Upper lobe of left lung (tissue), 6 donors: ENCODE results near the gene SNRPN. TPM values are rescaled to one million over a fixed set of nuclear protein-coding genes. Genes with fewer than 3 reads are reported as not detected.

ENCODE experiments used
- ATAC-seq, 2 donors: fragments of 200-7000 bp; cut with Tn5 transposase; one replicate each; pipeline ENCODE4 v1.9.1; 2022; ENCODE audit warnings: mild to moderate bottlenecking in 2 of 2, moderate library complexity in 2 of 2; ENCODE audit not compliant: low FRiP score in 2 of 2
- DNase-seq, 2 donors: peaks; one replicate each; pipeline ENCODE4 v3.0.0-alpha.2; 2019 to 2020
- H3K27ac ChIP-seq, 4 donors: fragments of 200-600 bp; sonication (generic); one replicate each; pipeline ENCODE4 v1.5.1; 2016 to 2019
- H3K27me3 ChIP-seq, 4 donors: fragments of 200-600 bp; sonication (generic); one replicate each; pipeline ENCODE4 v1.5.1; 2017 to 2019
- H3K36me3 ChIP-seq, 4 donors: fragments of 200-600 bp; sonication (generic); one replicate each; pipeline ENCODE4 v1.5.1; 2016 to 2019
- H3K4me1 ChIP-seq, 4 donors: fragments of 200-600 bp; sonication (generic); one replicate each; pipeline ENCODE4 v1.5.1; 2018 to 2019
- H3K4me3 ChIP-seq, 4 donors: fragments of 200-600 bp; sonication (generic); one replicate each; pipeline ENCODE4 v1.5.1; 2017 to 2019; ENCODE audit warnings: mild to moderate bottlenecking in 2 of 4, moderate library complexity in 1 of 4
- H3K9me3 ChIP-seq, 4 donors: fragments of 200-600 bp; sonication (generic); one replicate each; pipeline ENCODE4 v1.5.1; 2018 to 2019
- EP300 ChIP-seq, 4 donors: sonication (generic); formaldehyde crosslinking; IDR thresholded peaks; one replicate each; pipeline ENCODE4 v1.5.1; 2017; ENCODE audit warnings: antibody characterized with exemption in 4 of 4, control low read depth in 2 of 4
- POLR2A ChIP-seq, 4 donors: fragments of 450-650 bp; IDR thresholded peaks; one replicate each; pipeline ENCODE4 v1.5.1; 2016 to 2017; ENCODE audit warnings: antibody characterized with exemption in 4 of 4, mild to moderate bottlenecking in 2 of 4
- POLR2AphosphoS5 ChIP-seq, 2 donors: sonication (generic); formaldehyde crosslinking; IDR thresholded peaks; one replicate each; pipeline ENCODE4 v1.5.1; 2017; ENCODE audit warnings: antibody characterized with exemption in 2 of 2
- WGBS, 2 donors: methylation state at CpG; one replicate each; pipeline ENCODE4 v1.1.5; 2017 to 2018; 5-methylcytosine and 5-hydroxymethylcytosine counted together
- small RNA-seq, 4 donors: library from RNA; depleted of rRNA; stranded (forward); fragments of <200 nt; gene quantifications; one replicate each; pipeline ENCODE3, GENCODE V24; 2016
- total RNA-seq, 6 donors: library from RNA; depleted of rRNA in 4 of 6; stranded (reverse); fragments of >200 nt in 4 of 6; gene quantifications; one replicate each; pipeline versions ENCODE4 v1.1.0 to v1.2.1, GENCODE V29; 2016 to 2021
- TF ChIP-seq, protein P1 (sequence below), 6 experiments: fragments of 450-650 bp in 4 of 6; fragments of 200-600 bp in 2 of 6; sonication (generic) in 2 of 6; IDR thresholded peaks; one replicate each; pipeline ENCODE4 v1.5.1; 2016 to 2019; ENCODE audit warnings: antibody characterized with exemption in 6 of 6
- donor health status: DM: no; HTN: no; CAD: no; lungs with moderate emphysema.
- donor health status: DM: no; HTN: yes; CAD: no; lungs with severe emphysema.

The SNRPN gene
- total RNA-seq, 6 donors from 2014 or later, result 72.4 to 133 (median 92.4) TPM

DNA sequence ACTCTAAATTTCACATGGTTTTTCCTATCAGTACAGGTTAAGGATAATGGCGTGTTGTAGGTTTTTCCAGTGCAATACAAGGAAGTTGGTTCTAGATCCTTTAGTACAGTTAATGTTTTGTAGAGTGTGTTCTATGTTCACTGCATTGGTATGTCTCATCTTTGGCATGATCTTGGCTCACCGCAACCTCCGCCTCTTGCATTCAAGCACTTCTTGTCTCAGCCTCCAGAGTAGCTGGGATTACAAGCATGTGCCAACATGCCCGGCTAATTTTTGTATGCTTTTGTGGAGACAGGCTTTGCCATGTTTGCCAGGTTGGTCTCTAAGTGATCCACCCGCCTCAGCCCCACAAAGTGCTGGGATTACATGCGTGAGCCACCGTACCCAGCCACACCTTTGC lies 30.4 kb downstream of the SNRPN start:
- Histone ChIP-seq H3K4me3 (no peak overlapping the region), H3K27me3 (no peaks in the 10 kb centered on the region), H3K36me3 (peaks cover 2 to 85% (median 41%) of the 10 kb centered on the region in 4 donors), H3K4me1 (no peaks in the 10 kb centered on the region), H3K27ac (no peak overlapping the region), H3K9me3 (peaks cover 6 to 70% (median 45%) of the 10 kb centered on the region in 4 donors)
- ATAC-seq (no peak), DNase-seq (no peak)
- TF ChIP-seq EP300 (IDR thresholded peaks at IDR 0.05) (no peak), POLR2A (IDR thresholded peaks at IDR 0.05) (no peak), POLR2AphosphoS5 (IDR thresholded peaks at IDR 0.05) (no peak)
- TF ChIP-seq, protein P1, sequence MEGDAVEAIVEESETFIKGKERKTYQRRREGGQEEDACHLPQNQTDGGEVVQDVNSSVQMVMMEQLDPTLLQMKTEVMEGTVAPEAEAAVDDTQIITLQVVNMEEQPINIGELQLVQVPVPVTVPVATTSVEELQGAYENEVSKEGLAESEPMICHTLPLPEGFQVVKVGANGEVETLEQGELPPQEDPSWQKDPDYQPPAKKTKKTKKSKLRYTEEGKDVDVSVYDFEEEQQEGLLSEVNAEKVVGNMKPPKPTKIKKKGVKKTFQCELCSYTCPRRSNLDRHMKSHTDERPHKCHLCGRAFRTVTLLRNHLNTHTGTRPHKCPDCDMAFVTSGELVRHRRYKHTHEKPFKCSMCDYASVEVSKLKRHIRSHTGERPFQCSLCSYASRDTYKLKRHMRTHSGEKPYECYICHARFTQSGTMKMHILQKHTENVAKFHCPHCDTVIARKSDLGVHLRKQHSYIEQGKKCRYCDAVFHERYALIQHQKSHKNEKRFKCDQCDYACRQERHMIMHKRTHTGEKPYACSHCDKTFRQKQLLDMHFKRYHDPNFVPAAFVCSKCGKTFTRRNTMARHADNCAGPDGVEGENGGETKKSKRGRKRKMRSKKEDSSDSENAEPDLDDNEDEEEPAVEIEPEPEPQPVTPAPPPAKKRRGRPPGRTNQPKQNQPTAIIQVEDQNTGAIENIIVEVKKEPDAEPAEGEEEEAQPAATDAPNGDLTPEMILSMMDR (IDR thresholded peaks at IDR 0.05), result no peak
- 92 to 93% methylated on average over 7 of the region's 7 CpGs for WGBS, 2 donors

- no peaks in the 10 kb centered on the region for H3K27me3 ChIP-seq
- TF ChIP-seq POLR2A (IDR thresholded peaks at IDR 0.05) (no peak), EP300 (IDR thresholded peaks at IDR 0.05) (no peak), POLR2AphosphoS5 (IDR thresholded peaks at IDR 0.05) (no peak)
- TF ChIP-seq, protein P1 (IDR thresholded peaks at IDR 0.05), result no peak
- peaks cover 2 to 73% (median 36%) of the 10 kb centered on the region in 4 donors for H3K36me3 ChIP-seq
- H3K4me1 ChIP-seq, result no peaks in the 10 kb centered on the region
- ATAC-seq (no peak), DNase-seq (no peak)
- H3K27ac ChIP-seq, result no peak overlapping the region
- H3K9me3 ChIP-seq, result peaks cover 3 to 70% (median 42%) of the 10 kb centered on the region in 4 donors
- H3K4me3 ChIP-seq, result no peak overlapping the region
- 72 to 90% methylated on average over 5 to 6 of the region's 6 CpGs for WGBS, 2 donors
Observed at GRCh38 chr15:24986653-24987052, 31.9 kb downstream of the SNRPN start.

DNA sequence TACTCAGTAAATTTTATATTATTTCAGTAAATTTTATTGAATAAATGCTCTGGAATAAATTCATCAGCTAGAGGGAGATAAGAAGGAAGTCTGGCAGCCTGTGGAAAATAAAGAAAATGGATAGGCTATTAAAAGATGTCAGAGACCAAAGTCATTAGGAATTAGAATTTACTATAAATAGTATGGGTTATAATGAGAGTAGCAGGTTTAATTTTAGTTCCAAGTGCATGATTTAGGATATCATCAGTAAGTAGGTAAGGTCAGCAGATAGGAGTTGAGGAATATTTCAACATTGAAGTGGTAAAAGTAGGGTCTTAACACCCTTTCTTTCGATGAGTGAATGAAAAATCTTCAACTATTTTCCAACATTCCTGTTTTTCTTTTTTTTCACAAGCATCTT lies 64.6 kb downstream of the SNRPN start:
- Histone ChIP-seq H3K27me3 (no peaks in the 10 kb centered on the region), H3K27ac (no peak overlapping the region), H3K36me3 (peaks cover 0 to 36% (median 14%) of the 10 kb centered on the region in 4 donors), H3K4me1 (no peaks in the 10 kb centered on the region), H3K9me3 (peaks cover 21 to 86% (median 50%) of the 10 kb centered on the region in 4 donors), H3K4me3 (no peak overlapping the region)
- TF ChIP-seq EP300 (IDR thresholded peaks at IDR 0.05) (no peak), POLR2AphosphoS5 (IDR thresholded peaks at IDR 0.05) (no peak), POLR2A (IDR thresholded peaks at IDR 0.05) (no peak)
- 50 to 70% methylated on average over 1 of the region's 1 CpG for WGBS, 2 donors
- ATAC-seq (no peak), DNase-seq (no peak)

DNA sequence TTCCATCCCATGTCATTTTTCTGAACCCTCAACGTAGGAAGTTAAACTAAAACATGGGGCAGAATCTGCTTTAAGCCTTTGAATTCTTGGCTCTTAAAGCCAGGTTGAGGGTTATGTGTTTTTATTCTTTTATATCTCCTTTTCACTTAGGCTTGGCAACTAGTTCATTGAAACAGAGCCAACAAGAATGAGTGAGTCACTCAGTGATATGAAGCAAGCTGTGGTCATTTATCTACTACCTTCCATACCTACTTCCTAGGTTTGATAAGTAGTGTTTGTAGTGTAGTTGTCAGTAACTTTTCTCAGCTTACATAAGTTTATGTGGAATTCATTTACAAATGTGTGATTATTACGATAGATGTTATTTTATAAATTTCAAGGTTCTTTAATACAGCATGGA lies 67.4 kb downstream of the SNRPN start:
- H3K9me3 ChIP-seq, result peaks cover 19 to 86% (median 55%) of the 10 kb centered on the region in 4 donors
- WGBS, 2 donors, result 82 to 86% methylated on average over 2 of the region's 2 CpGs
- no peaks in the 10 kb centered on the region for H3K27me3 ChIP-seq
- DNase-seq (no peak), ATAC-seq (no peak)
- no peak overlapping the region for H3K4me3 ChIP-seq
- TF ChIP-seq EP300 (IDR thresholded peaks at IDR 0.05), result no peak
- no peak for TF ChIP-seq POLR2AphosphoS5 (IDR thresholded peaks at IDR 0.05)
- no peaks in the 10 kb centered on the region for H3K4me1 ChIP-seq
- no peak overlapping the region for H3K27ac ChIP-seq
- H3K36me3 ChIP-seq, result peaks cover 0 to 44% (median 14%) of the 10 kb centered on the region in 4 donors

Small RNA genes lying within 50 kb of the gene (small RNA-seq; reads per million reads assigned to genes)
- gene AC090602.1 (0 reads per million in 4 donors), gene AC124312.4 (0 reads per million in 4 donors), gene AC124312.5 (0 reads per million in 4 donors)

Other genes with a start within 250 kb of the SNRPN start
- gene SNURF, start within 50 bp of the SNRPN start, total RNA-seq, result 10 to 100 TPM in 2 of 6 donors, 1 to 10 TPM in 4; 1.2 to 14.7 (median 7.9) TPM